Right lobe of liver (tissue), 6 donors: ENCODE results near the gene ITM2C. TPM values are rescaled to one million over a fixed set of nuclear protein-coding genes. Genes with fewer than 3 reads are reported as not detected.

Source experiments
- ATAC-seq, 4 donors: fragments of 200-7000 bp; cut with Tn5 transposase; one replicate each; pipeline ENCODE4 v1.9.1; 2020; ENCODE audit warnings: mild to moderate bottlenecking in 4 of 4, moderate library complexity in 4 of 4
- DNase-seq, 3 donors: peaks; one replicate each; pipeline ENCODE4 v3.0.0-alpha.2; 2020
- H3K27ac ChIP-seq, 3 donors: fragments of 200-600 bp; one replicate each; pipeline ENCODE4 v1.8.0; 2022
- H3K27me3 ChIP-seq, 2 donors: fragments of 200-600 bp; one replicate each; pipeline ENCODE4 v1.8.0; 2022
- H3K36me3 ChIP-seq, 4 donors: fragments of 200-600 bp; sonication (generic) in 1 of 4; one replicate each; pipeline versions ENCODE4 v1.5.1 to v1.8.0; 2017 to 2022; ENCODE audit warnings: control low read depth in 1 of 4
- H3K4me1 ChIP-seq, 4 donors: fragments of 200-600 bp; sonication (generic) in 1 of 4; one replicate each; pipeline versions ENCODE4 v1.5.1 to v1.8.0; 2017 to 2022; ENCODE audit warnings: control low read depth in 1 of 4
- H3K4me3 ChIP-seq, 3 donors: fragments of 200-600 bp; one replicate each; pipeline ENCODE4 v1.8.0; 2022
- H3K9me3 ChIP-seq, 4 donors: fragments of 200-600 bp; sonication (generic) in 1 of 4; one replicate each; pipeline versions ENCODE4 v1.5.1 to v1.8.0; 2017 to 2022; ENCODE audit warnings: control low read depth in 1 of 4
- POLR2A ChIP-seq: fragments of 450-650 bp; IDR thresholded peaks from one replicate; pipeline ENCODE4 v1.6.1; 2017; ENCODE audit warnings: antibody characterized with exemption, mild to moderate bottlenecking
- WGBS: methylation state at CpG from one replicate; pipeline ENCODE4 v1.1.6; 2018; ENCODE audit warnings: low coverage, low lambda C conversion rate; ENCODE audit not compliant: insufficient coverage; ENCODE audit errors: missing lambda C conversion rate; 5-methylcytosine and 5-hydroxymethylcytosine counted together
- intact Hi-C, 2 donors: fragments of 100-400 bp; cut with DNase I; formaldehyde crosslinking; loops; one replicate each; pipeline versions ENCODE4 v1.11.2 to v1.14.1; 2022
- total RNA-seq, 6 experiments: library from RNA; depleted of rRNA in 2 of 6; stranded (reverse); fragments of >200 nt in 2 of 6; fragmentation: NEBNext Ultra II Directional in 3 of 6; extraction: Animal tissue kit (Norgen Biotek cat#: 25700) in 3 of 6; gene quantifications; one replicate each; pipeline versions ENCODE4 v1.1.0 to v1.2.4, GENCODE V29; 2016 to 2023
- TF ChIP-seq, protein P1 (sequence below), 4 donors: fragments of 200-600 bp in 3 of 4; fragments of 450-650 bp in 1 of 4; IDR thresholded peaks; one replicate each; pipeline versions ENCODE4 v1.5.1 to v1.8.0; 2016 to 2022; ENCODE audit warnings: antibody characterized with exemption in 4 of 4, mild to moderate bottlenecking in 2 of 4
- donor health status: DM: no; HTN: yes; CAD: no.
- donor health status: DM: no; HTN: no; CAD: no.
- donor health status: DM: no; HTN: no; CAD: no.
- donor health status: DM: no; HTN: yes; CAD: no.
- donor health status: DM: no; HTN: yes; CAD: no.

ITM2C gene
- total RNA-seq, 6 experiments from 2014 or later = 11.1 to 26.9 (median 24.2) TPM

DNA sequence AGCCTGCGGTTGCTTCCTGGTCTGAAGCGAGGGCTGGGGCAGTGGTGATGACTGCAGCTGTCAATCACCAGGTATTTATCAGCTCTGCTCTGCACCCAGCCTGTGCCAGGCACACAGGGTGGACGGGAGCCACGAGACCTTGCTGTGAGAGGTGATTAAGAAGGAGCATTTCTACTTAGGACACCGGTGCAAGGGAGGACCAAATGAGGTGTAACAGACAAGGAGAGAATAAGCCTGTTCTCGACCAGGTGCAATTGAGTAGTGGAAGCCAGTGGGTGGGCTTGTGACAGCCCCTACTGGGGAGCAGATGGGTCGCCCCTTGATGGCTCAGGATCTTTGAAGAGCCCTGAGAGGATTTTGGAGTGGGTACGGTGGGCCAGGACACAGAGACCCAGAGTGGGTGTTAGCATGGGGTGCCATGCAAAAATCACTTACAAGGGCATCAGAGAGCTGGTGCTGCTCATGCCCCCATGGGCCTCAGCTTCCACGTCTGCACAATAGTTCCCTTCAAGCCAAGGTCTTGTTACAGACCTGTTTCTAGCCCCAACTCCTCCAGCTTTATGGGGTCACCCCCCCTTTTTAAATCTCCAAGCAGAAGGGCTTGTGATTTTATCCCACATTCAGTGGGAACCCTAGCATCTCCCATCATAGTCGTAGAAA, 35.7 kb downstream of the ITM2C start:
- DNase-seq = peak in 2 of 3 donors; percentile 16 to 38
- H3K4me1 ChIP-seq = no peaks in the 10 kb centered on the region
- no peaks in the 10 kb centered on the region for H3K27me3 ChIP-seq
- H3K9me3 ChIP-seq = no peaks in the 10 kb centered on the region
- TF ChIP-seq, protein P1, sequence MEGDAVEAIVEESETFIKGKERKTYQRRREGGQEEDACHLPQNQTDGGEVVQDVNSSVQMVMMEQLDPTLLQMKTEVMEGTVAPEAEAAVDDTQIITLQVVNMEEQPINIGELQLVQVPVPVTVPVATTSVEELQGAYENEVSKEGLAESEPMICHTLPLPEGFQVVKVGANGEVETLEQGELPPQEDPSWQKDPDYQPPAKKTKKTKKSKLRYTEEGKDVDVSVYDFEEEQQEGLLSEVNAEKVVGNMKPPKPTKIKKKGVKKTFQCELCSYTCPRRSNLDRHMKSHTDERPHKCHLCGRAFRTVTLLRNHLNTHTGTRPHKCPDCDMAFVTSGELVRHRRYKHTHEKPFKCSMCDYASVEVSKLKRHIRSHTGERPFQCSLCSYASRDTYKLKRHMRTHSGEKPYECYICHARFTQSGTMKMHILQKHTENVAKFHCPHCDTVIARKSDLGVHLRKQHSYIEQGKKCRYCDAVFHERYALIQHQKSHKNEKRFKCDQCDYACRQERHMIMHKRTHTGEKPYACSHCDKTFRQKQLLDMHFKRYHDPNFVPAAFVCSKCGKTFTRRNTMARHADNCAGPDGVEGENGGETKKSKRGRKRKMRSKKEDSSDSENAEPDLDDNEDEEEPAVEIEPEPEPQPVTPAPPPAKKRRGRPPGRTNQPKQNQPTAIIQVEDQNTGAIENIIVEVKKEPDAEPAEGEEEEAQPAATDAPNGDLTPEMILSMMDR (IDR thresholded peaks at IDR 0.05) = no peak
- no peak for TF ChIP-seq POLR2A
- H3K27ac ChIP-seq = no peak overlapping the region
- ATAC-seq = no peak
- intact Hi-C loops = loop anchor here in 1 of 2 donors (5.0 kb wide), 1 partner anchor 87 kb away; no protein-coding TSS in a partner anchor
- no peak overlapping the region for H3K4me3 ChIP-seq
- 49% methylated on average over 4 of the region's 10 CpGs for WGBS
- no peaks in the 10 kb centered on the region for H3K36me3 ChIP-seq

DNA sequence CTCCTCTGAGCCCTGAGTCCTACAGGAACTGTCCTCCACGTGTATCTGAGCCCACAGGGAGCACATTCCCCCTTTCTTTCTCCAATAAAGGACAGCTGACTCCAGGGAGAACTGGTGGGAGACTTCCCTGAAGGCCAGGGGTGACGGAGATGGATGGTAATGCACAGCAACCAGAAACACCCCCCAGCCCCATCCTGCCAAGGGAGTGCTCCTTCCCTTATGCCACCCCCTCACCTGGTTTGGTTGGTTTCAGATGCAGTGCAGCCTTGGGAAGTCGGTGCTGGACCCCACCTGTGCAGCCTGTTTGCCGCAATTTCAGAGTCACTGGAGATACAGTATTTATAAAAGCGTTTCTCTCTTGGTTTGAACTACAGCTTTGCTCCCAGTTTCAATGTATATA, 36.3 kb downstream of the ITM2C start:
- TF ChIP-seq, protein P1 (IDR thresholded peaks at IDR 0.05) = no peak
- TF ChIP-seq POLR2A = no peak
- Histone ChIP-seq H3K9me3 (no peaks in the 10 kb centered on the region), H3K27me3 (no peaks in the 10 kb centered on the region), H3K27ac (no peak overlapping the region), H3K4me1 (no peaks in the 10 kb centered on the region), H3K36me3 (no peaks in the 10 kb centered on the region), H3K4me3 (no peak overlapping the region)
- WGBS = 50% methylated on average over 4 of the region's 5 CpGs
- intact Hi-C loops = loop anchor here in 1 of 2 donors (5.0 kb wide), 1 partner anchor 86 kb away; no protein-coding TSS in a partner anchor
- DNase-seq (peak in 2 of 3 donors; percentile 6 to 26), ATAC-seq (no peak)

DNA sequence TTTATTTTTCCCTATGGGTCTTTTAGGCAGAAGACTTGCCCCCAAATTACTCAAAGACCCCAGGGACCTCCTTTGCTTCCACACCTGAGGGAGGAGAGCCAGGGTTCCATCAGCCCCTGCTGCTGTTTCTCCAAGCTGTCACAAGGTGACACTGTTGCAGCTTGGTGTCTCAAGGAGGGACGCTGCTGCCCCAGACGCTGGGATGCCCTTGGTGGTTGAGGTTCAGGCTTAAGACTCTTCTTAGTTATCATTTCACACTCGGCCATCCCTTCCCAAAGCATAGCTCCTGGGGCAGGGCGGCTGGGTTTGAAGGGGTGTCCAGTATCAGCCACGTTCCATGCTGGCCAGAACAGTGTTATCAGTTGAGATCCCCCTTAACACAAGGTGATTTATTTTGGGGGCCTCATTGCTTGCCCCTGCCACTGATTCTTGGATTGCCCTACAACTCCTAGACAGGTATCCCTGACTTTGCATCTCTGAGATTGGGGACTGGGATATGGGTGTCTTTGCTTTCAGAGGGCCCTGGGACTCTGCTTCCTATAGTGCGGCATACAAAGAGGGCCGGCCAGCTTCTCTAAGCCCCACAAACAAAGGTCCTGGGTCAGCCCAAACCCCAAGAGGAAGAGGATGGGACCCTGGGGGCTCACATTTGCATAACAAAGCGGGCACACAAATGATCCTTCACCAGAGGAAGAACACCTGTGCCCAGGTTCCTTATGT, 37.6 kb downstream of the ITM2C start:
- Histone ChIP-seq H3K4me1 (no peaks in the 10 kb centered on the region), H3K27me3 (no peaks in the 10 kb centered on the region), H3K27ac (no peak overlapping the region), H3K9me3 (no peaks in the 10 kb centered on the region), H3K36me3 (no peaks in the 10 kb centered on the region), H3K4me3 (no peak overlapping the region)
- WGBS = 25% methylated on average over 7 of the region's 8 CpGs
- DNase-seq = peak in 2 of 3 donors; percentile 39 to 54
- no peak for TF ChIP-seq POLR2A
- TF ChIP-seq, protein P1 (IDR thresholded peaks at IDR 0.05) = peak; percentile 41 to 61 (median 52)
- intact Hi-C loops = loop anchor here in 1 of 2 donors (5.0 kb wide), 1 partner anchor 85 kb away; no protein-coding TSS in a partner anchor
- peak; percentile 53 to 76 (median 69) for ATAC-seq

DNA sequence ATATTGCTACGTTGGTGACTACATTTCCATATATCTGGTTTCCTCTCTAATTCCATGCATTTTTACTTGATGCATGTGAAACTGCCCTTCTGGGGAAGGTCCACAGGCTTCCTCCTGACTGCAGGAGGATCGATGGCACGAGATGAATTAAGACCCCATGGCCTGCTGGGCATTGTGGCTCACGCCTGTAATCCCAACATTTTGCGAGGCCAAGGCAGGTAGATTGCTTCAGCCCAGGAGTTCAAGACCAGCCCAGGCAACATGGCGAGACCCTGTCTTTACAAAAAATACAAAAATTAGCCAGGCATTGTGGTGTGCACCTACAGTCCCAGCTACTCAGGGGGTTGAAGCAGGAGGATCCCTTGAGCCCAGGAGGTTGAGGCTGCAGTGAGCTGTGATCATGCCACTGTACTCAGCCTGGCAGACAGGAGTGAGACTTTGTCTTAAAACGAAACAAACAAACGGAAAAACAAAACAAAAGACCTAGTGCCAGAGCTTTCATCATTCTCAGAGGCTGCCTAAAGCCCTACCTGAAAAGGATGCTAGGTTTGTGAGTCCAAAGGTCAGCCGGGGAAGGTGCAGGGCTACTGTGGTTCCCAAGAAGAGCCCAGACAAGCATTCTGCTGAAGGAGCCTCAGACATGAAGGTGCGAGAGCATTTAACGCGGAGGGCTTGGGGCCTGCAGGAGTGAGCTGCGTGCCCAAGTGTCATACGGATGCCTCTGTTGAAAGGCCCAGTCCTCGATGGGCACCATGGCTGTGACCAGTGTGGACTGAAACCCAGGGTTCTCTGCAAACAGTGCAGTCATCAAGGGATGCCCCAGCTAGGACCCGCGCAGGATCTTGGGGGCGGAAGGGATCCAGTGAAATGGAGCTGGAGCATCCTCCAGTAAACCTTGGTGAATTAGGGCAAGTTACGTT, 38.7 kb downstream of the ITM2C start:
- H3K27ac ChIP-seq = no peak overlapping the region
- no peaks in the 10 kb centered on the region for H3K27me3 ChIP-seq
- no peaks in the 10 kb centered on the region for H3K36me3 ChIP-seq
- DNase-seq = peak in 2 of 3 donors; percentile 19 to 22
- ATAC-seq = no peak
- H3K4me1 ChIP-seq = no peaks in the 10 kb centered on the region
- intact Hi-C loops = loop anchor here in 1 of 2 donors (5.0 kb wide), 1 partner anchor 84 kb away; no protein-coding TSS in a partner anchor
- 60% methylated on average over 12 of the region's 19 CpGs for WGBS
- no peaks in the 10 kb centered on the region for H3K9me3 ChIP-seq
- no peak overlapping the region for H3K4me3 ChIP-seq
- no peak for TF ChIP-seq POLR2A
- TF ChIP-seq, protein P1 (IDR thresholded peaks at IDR 0.05) = no peak
